IPS DF 4.7 (cell line): ENCODE results near the gene HSPBAP1.
A peak's percentile ranks its signal among the peaks of the same experiment; 100 is the strongest.
"Not testable (repeated sequence)": the region's sequence is repeated elsewhere in the genome, so short reads cannot be mapped to it uniquely, and the experiment has no call there.

ENCODE experiments used
- DNase-seq: peaks from one replicate; pipeline ENCODE4 v3.0.0-alpha.2; 2013; ENCODE audit warnings: low spot score; ENCODE audit errors: extremely low read depth

Gene HSPBAP1

DNA sequence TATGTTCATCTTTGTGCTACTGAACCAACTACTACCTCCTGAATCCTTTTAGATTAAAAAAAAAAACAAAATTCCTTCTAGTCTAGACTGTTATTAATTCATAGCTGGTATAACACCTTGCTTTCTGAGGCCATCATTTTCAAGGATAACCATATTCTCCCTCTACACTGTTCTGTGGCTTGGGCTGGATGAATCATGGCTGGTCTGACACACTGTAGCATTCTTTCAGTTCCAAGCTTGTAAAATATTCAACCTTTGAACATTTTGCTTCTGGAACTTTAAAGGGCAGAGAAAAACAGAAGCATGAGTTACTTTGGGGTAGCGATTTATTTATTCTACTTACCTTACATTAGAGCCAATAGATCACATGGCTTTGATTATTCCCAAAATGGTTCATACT, 7.6 kb downstream of the HSPBAP1 start:
- DNase-seq = no peak

GRCh38 chr3:122785231-122785630, 8.4 kb downstream of the HSPBAP1 start:
- no peak for DNase-seq

DNA sequence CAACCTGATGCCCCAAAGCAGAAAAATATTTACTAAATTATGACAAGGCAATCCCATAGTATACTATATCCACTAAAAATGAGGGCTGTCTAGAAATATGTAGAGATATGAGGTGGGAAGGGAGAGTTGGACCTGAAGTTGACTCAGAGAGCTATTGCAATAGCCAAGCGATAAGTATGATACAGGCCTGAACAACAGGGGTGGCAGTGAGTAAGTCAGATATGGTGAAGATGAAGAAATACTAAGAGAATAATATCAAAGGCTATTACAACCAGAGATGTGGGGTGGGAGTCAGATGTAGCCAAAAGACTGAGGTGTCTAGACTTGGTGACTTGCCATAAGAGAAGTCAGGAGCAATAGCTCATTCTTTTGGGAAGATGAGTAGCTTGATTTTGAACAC, 9.2 kb downstream of the HSPBAP1 start:
- DNase-seq = no peak

DNA sequence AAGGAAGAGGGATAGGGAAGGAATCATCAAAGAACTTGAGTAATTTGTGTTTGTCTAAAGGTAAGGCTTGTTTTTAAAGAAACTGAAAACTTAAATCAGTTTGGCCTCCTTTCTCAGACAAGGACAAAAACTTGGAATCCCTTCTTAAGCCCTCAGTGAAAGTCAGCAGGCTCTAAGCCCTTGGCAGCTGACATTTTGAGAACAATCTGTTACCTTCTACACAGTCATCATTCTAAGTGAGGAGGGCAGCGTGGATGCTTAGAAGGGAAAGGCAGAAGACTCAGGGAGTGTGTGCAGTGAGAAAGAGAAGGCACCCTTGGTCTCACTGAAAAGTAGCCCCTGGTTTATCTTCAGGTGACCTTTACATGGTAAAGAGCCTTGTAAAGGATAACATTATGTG, 10.8 kb downstream of the HSPBAP1 start:
- no peak for DNase-seq

DNA sequence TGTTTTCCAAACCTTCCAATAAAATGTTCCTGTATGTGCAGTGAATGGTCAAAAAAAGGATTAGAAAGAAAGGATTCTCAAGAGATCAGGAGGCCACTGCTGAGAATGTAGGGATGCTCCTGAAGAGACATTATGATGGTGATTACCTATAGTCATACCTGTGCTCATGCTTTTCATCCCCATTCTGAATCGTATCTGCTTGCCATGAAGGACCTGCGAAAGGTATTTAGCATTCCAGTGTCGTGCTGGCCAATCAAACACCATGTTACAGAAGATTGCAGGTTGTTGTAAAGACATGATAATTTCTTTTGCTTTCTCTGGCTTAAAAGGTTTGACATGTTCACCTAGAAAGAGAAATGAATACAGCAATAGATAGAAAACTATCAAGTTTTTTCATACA, 16.1 kb downstream of the HSPBAP1 start:
- no peak for DNase-seq

DNA sequence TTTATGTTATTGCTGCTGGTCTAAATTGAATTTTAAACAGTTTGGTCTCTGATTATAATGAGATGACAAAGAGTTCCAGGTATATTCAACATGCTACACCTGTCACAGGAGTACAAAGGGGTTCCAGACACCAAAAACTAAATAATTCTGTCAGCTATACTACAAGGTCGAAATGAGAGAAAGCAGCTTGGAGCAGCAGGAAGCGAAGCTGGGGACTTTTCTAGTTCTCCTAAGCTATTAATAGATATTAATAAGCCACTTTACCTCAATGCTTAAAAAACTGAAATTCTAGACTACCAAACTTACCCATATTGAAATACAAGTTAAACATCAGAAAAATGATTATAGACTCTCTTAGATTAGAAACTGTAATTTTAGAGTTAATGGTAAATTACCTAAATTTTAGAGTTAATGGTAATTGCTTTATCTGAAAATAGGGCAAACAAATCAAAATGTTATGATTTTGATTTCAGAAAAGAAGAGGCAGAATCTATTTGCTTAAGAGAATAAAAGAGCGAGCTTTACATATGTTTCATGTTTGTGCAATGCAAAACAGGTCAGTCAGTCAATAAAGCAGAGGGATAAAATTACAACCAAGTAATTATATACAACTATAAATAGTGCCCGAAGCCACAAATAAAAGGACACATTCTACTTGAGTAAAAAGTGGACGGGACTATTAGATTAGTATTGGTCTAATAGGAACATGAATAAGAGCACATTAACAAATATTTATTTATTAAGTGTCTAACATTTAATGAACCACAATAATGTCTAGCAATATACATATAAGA, 16.8 kb downstream of the HSPBAP1 start:
- no peak for DNase-seq

DNA sequence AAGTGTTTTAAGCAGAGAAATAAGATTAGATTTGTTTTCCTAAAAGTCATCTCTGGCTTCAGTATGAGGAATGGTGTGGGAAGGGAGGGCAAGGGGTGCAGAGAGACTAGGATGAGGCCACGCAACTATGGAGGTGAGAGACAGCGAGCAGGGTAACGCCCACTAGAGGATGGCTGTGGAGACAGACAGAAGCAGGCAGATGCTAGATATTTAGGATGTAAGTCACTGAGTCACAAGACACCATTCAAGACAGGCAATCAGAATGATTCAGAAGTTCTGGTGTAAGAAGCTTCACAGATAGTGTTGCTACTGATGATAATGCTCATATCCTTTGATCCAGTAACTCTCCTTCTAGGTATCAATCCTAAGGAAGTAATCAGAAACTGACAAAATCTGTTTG, 19.1 kb downstream of the HSPBAP1 start:
- DNase-seq = no peak

GRCh38 chr3:122773944-122774509, 19.6 kb downstream of the HSPBAP1 start:
- DNase-seq = no peak

DNA sequence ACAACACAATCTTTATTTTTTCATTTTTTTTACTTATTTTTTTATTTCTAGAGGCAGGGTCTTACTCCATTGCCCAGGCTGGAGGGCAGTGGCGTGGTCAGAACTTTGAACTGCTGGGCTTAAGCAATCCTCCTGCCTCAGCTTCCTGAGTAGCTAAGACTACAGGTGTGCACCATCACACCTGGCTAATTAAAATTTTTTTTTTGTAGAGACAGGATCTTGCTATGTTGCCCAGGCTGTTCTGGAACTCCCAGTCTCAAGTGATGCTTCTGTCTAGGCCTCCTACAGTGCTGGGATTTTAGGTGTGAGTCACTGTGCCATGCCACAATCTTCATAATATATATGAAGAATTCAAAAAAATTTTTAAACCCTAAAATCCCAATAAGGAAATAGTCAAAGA, 20.8 kb downstream of the HSPBAP1 start:
- no peak for DNase-seq

DNA sequence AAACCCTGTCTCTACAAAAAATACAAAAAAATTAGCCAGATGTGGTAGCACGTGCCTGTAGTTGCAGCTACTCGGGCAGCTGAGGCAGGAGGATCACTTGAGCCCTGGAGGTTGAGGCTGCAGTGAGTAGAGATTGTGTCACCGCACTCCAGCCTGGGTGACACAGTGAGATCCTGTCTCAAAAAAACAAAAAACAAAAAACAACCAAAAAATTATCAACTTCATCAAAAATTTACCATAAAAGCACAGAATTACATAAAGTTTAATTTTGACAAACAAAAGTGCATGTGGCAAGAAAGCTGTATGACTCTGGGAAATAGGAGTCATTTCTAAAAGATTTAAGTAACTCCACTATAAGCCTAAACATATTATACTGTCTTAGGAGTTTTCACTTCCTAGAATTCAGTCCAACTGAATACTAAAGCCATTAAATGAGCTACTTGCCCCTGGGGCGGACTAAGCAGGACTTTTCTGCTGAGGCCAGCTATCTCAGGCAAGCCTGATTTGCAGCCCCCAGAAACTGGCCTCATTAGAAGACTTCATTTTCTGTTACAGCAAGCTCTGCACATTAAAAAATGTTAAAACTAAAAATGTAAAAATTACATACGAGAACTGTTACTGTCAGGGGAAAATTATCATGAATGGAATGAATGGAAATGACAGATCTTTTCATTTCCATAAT, 23.0 kb downstream of the HSPBAP1 start:
- DNase-seq = no peak

GRCh38 chr3:122767540-122768372, 25.9 kb downstream of the HSPBAP1 start:
- no peak for DNase-seq

GRCh38 chr3:122766430-122766829, 27.2 kb downstream of the HSPBAP1 start:
- no peak for DNase-seq

DNA sequence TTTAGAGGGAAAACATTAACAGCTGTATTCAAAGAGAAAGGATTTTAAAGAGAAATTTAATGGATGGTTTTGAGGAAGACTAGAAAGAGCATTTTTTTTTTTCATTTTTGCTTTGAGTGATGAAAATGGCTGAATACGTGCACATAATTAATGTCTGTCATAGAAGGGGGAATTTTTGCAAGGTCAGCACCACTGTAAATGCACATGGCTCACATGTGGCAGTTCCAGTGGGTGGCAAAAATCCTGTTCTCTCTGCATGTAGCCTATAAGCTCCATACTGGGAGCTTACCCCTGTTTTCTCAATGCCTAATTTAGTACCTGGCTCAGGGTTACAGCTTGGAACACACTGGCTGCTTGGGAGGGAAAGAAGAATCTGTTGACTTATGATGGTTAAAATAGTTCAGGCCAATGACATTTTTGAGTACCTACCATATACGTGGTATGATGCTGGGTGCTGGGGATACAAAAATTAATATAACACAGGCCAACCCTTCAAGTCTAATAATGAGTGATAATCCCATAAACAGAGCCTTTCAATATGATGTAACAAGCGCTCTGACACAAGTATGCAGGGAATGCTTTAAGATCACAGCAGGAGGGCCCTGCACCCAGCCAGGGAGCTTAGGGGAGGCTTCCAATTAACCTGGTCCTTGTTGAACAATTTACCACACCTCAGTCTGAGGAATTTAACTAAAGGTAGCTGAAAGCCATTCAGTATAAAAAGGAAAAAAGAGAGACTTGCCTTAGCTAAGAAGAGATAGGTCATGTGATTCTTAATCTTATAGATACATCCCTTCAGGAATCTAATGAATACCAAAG, 33.0 kb downstream of the HSPBAP1 start:
- peak; percentile 28 for DNase-seq

GRCh38 chr3:122758877-122759560, 34.6 kb downstream of the HSPBAP1 start:
- DNase-seq = no peak

DNA sequence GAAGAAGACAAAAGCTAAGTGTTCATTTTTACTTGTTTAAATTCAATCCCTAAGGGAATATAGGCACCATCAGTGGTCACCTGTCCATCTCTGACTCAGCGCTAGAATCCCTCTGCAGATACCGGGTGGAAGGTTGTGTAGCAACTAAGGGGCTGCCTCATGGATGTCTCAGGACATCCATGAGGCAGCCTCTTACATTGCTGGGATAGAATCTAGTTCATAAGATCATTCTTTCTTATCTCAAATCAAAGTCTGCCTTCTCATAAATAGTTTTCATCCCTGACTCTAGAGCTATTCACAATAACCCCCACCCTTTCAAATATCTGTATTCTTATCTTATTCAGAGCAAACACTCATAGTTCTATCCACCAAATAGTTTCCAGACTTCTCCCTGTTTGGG, 38.1 kb downstream of the HSPBAP1 start:
- DNase-seq = no peak

DNA sequence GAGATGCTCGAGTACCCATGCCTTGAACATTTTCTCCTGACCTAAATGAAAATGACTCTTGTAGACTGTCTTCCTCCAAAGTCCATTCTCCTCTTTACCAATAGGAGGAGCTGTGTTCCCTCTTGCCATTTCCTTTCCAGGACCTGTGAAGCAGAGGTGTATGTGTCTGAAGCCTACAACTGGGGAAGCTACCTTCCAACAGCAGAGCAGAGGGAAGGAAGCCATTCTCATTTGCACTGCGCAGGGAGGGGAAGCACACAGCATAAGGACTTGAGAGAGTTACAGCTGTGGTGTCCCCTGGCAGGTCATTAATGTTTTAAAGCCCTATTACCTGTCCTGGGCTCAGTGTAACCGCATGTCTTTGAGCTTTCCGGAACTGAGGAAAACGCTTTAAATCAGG, 38.7 kb downstream of the HSPBAP1 start:
- DNase-seq = peak; percentile 71

GRCh38 chr3:122748347-122748746, 45.3 kb downstream of the HSPBAP1 start:
- DNase-seq = no peak

GRCh38 chr3:122747295-122747694, 46.3 kb downstream of the HSPBAP1 start:
- DNase-seq = not testable (repeated sequence)

GRCh38 chr3:122745369-122746021, 48.1 kb downstream of the HSPBAP1 start:
- DNase-seq = no peak
